GM19467 (cell line): Measurements from ENCODE around the gene ENTHD1.
"Not testable (repeated sequence)": the region's sequence is repeated elsewhere in the genome, so short reads cannot be mapped to it uniquely, and the experiment has no call there.

ENCODE experiments used
- ATAC-seq: cut with Tn5 transposase; IDR thresholded peaks from one replicate; pipeline ENCODE4 v1.9.1; 2021; ENCODE audit warnings: mild to moderate bottlenecking, moderate library complexity; ENCODE audit not compliant: unreplicated experiment

ENTHD1 gene

DNA sequence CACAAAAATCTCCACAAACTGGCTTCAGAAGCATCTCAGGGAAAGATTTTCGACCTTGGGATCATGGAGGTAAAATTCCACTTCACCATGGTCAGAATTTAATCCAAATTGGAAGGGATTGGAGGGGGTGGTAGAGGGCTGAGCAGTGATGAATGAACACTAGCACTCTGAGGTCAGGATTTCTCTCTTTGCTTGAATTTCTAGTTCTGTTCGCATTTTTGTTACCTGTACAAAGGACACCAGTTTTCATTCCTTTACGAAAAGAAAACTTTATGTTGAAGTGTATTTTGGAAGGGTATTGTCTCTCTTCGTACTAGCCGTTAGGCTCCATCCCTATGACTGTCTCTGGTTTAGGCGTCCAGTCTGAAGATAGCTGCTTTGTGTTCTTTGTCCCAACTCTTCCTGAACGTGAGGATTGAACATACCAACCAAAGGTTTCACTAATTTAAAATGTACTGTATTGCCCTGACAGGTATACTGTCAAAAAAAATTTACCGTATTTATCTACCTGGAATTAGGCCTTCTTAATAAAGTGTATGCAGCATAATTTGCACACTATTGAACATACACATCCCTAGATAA lies 8.1 kb upstream of the ENTHD1 start:
- ATAC-seq = no peak

GRCh38 chr22:39900306-39901227 lies 7.0 kb upstream of the ENTHD1 start, which contains the start of gene GRAP2:
Gene GRAP2 (plus strand): TSS chr22:39901084. CDS start chr22:39947107, 46,023 bp downstream.
- ATAC-seq = no peak

- ATAC-seq = no peak
Measured at GRCh38 chr22:39898997-39899396, 5.4 kb upstream of the ENTHD1 start.

- ATAC-seq = no peak
Measured at GRCh38 chr22:39897841-39898240, 4.3 kb upstream of the ENTHD1 start.

DNA sequence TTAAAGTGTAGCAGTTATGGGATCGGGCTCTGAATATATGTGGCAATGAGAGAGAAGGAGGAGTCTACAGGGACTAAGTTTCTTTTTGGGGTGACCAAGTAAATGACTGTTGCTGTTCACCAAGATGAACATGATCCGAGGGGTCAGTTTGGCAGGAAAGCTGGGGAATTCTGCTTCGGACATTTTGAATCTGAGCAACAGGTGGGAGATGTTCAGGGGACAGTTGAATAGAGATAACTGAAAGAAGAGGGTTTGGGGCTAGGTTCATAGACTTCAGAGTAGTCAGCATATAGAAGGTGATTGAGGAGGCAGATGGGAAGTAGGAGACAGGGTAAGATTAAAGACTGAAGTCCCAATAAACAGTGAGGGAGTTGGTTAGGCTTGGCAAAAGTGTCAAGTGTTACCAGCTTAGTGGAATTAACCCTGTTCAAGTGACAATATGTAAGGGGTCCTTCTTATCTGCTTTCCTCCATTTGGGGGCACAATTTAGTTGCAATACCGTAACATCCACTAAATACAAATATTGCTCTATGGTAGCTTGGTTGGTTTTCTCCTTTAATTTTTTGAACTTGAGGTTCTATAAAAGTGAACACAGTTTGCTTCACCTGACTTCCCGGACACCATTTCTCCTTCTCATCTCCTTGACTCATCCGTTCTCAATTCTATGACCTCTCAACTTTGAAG lies 2.9 kb upstream of the ENTHD1 start:
- no peak for ATAC-seq

GRCh38 chr22:39895682-39896081 lies 2.1 kb upstream of the ENTHD1 start:
- no peak for ATAC-seq

DNA sequence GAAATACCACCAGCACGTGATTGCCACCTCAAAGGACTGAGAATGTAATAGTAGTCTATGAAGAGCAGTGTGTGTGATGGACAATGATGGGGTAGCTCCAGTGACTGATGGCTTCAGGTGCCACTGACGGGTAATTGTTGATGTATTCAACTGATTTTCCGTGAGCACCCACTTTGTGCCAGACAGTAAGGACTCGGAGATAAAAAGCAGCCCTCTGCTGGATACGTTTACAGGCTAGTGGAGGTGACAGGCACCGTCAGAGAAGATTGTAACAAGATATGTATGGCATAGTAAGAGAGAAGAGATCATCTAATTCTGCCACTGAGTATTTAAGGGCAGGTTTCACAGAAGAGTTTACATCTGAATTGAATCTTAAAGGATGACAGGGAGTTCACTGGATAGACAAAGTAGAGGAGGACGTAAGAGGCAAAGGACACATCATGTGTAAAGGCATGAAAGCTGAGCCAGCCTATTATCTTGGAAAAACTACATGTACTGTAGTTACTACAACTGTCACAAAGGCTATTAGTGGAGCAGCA lies 1.1 kb upstream of the ENTHD1 start:
- ATAC-seq = no peak

DNA sequence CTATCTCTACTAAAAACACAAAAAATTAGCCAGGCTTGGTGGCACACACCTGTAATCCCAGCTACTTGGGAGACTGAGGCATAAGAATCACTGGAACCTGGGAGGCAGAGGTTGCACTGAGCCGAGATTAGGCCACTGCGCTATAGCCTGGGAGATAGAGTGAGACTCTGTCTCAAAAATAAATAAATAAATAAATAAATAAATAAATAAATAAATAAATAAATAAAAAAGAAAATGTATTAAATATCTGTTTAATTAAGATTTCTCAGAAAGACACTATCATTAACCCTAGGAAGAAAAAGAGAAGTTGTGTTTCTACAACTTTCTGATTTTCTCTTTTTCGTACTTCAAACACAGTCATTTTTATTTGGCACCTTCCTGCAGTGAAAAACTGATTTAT lies 3.6 kb downstream of the ENTHD1 start:
- not testable (repeated sequence) for ATAC-seq

DNA sequence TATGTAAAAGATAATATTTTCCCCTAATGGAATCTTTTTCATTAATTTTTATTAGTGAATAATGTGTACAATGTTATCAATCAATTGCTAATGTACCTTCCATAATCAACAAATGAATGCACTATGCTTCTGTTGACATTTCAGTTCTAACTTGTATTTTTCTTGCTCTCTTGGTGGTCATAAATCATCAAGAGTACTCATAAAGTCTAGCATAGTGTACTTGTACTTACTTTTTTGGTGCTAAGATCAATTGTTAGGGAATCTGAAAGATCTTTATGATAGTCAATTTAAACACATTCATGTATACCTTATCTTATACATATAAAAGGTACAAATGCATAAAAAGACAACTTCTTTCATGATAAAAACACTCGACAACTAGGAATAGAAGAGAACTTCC lies 10.5 kb downstream of the ENTHD1 start:
- no peak for ATAC-seq

- ATAC-seq = no peak
Measured at GRCh38 chr22:39880722-39881121, 12.8 kb downstream of the ENTHD1 start.

DNA sequence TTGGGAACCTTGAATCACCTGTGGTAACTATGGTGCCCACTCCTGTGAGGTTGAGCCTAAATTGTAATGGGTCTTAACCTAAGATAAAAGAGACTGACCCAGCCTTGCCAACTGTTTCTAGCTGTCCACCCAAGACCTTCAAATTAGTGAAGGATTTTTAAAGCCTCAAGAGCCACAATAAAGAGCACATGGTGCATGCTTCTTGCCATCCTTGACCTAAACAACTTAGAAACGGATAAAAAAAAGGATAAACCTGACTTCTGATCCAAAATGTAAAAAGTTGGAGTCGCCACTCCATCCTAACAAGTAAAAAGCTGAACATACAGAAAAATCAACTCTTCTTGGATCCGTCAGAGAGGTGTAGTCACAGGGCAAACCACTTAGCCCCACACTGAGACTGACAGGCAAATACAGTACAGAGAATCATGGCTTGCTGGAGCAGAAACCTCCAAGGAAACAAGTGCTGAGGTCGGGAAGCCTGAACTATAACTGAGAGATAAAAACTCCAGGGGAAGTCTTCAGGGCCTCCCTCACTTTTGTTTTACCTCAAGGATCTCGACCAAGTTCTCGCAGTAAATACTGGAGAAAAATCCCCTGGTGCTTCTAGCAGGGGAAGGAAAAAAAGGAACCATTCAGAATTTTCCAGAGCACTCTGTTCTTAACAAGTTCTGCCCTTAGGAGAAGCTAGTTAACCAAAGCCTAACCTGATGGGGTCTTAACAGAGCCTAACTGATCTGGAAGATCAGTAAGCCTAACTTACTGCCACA lies 16.3 kb downstream of the ENTHD1 start:
- no peak for ATAC-seq

- not testable (repeated sequence) for ATAC-seq
Measured at GRCh38 chr22:39875176-39875885, 18.2 kb downstream of the ENTHD1 start.

- no peak for ATAC-seq
Measured at GRCh38 chr22:39873965-39874364, 19.6 kb downstream of the ENTHD1 start.

GRCh38 chr22:39872548-39872947 lies 21.0 kb downstream of the ENTHD1 start:
- no peak for ATAC-seq

- no peak for ATAC-seq
Measured at GRCh38 chr22:39871008-39871798, 22.4 kb downstream of the ENTHD1 start.

GRCh38 chr22:39869797-39870196 lies 23.8 kb downstream of the ENTHD1 start:
- ATAC-seq = not testable (repeated sequence)

DNA sequence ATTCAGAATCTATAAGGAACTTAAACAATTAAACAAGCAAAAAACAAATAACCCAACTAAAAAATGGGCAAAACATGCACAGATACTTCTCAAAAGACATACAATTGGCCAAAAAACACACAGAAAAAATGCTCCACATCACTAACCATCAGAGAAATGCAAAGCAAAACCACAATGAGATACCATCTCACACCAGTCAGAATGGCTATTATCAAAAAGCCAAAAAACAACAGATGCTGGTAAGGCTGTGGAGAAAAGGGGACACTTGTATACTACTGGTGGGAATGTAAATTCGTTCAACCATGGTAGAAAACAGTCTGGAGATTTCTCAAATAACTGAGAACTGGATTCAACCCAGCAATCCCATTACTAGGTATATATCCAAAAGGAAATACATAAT lies 24.8 kb downstream of the ENTHD1 start:
- no peak for ATAC-seq

- ATAC-seq = no peak
Measured at GRCh38 chr22:39859903-39860588, 33.5 kb downstream of the ENTHD1 start.

DNA sequence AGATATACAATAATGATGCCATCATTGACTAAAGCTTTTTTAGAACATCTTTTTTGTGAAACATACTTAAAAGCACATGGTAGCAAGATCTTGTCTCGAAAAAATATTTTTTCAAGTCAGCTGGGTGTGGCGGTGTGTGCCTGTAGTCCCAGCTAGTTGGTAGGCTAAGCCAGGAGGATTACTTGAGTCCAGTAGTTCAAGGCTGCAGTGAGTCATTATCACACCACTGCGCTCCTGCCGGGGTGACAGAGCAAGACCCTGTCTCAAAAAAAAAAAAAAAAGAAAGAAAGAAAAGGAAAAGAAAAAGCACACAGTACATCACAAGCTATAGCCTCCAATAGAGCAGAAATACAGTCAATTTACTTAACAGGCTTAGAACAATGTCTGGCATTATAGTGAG lies 37.0 kb downstream of the ENTHD1 start:
- ATAC-seq = no peak
